ENCODE results near the gene GRM4. TPM values are rescaled to one million over a fixed set of nuclear protein-coding genes. Genes with fewer than 3 reads are reported as not detected.

Gene GRM4
- total and polyA plus RNA-seq, 9 of the 15 experiments (the other 6 are each of a cell fraction or from before 2014, with no cell fraction given), result 0.18 TPM; not detected in 8

- peaks cover 3% of the 10 kb centered on the region for H4K20me1 ChIP-seq (replicated peaks; ENCODE audit: control insufficient read depth, insufficient read depth, low read length)
- in situ Hi-C loops (cut with MboI), result loop anchor here (5.0 kb wide), 2 partner anchors 93 to 388 kb away; no protein-coding TSS in a partner anchor
Observed at GRCh38 chr6:34149831-34150400, 4.0 kb upstream of the GRM4 start.

More at GRCh38 chr6:34149831-34150400, 4.0 kb upstream of the GRM4 start:
- H3K79me2 ChIP-seq (ENCODE audit: control insufficient read depth, insufficient read depth, low read length), result no peaks in the 10 kb centered on the region
- ChIA-PET POLR2A (interaction anchor here (0.7 to 0.9 kb wide), 2 partner anchors 11 to 167 kb away, joined by 3 read pairs; no protein-coding TSS in a partner anchor), CTCF (ENCODE audit: low intra/inter-chr PET ratio) (no interaction called here)
- H2AFZ ChIP-seq (ENCODE audit: low read depth, low read length), result no peak overlapping the region
- no peak overlapping the region for H3K4me2 ChIP-seq (ENCODE audit: insufficient read depth, low read length)
- intact Hi-C loops (cut with micrococcal nuclease), result loop anchor here (10.0 kb wide), 2 partner anchors 175 to 295 kb away; no protein-coding TSS in a partner anchor
- no TSS peak for BruUV-seq (replicated peaks)
- H3K9me3 ChIP-seq (replicated peaks; ENCODE audit: control insufficient read depth, insufficient read depth, low read depth, low read length), result no peaks in the 10 kb centered on the region
- no peak overlapping the region for H3K27ac ChIP-seq (ENCODE audit: extremely low read depth, low read depth, low read length)
- H3K9me1 ChIP-seq (ENCODE audit: control insufficient read depth, insufficient read depth, low read length), result peaks cover 4% of the 10 kb centered on the region
- H3K36me3 ChIP-seq (ENCODE audit: control insufficient read depth, insufficient read depth, low read length), result no peaks in the 10 kb centered on the region
- H3K9ac ChIP-seq (ENCODE audit: insufficient read depth in 1 of 2, low read depth in 2 of 2, low read length in 2 of 2), result no peak overlapping the region
- ATAC-seq (no peak), DNase-seq (ENCODE audit: extremely low read depth in 1 of 4, low spot score in 3 of 4) (no peak), FAIRE-seq (no peak)
- 3% methylated on average over 4 of the region's 4 CpGs for WGBS (ENCODE audit: insufficient coverage, low coverage, missing lambda C conversion rate)
- TF ChIP-seq SLC30A9 (CRISPR knock-in tag; IDR thresholded peaks at IDR 0.05) (no peak), ARID3A (IDR thresholded peaks at IDR 0.05; ENCODE audit: borderline replicate concordance, low read depth, low read length) (no peak), PTRF (tag; IDR thresholded peaks at IDR 0.05) (no peak), MTA2 (IDR thresholded peaks at IDR 0.05; ENCODE audit: low read depth) (no peak), ZNF707 (CRISPR knock-in tag; conservative IDR thresholded peaks at IDR 0.05) (no peak)
- H3K27me3 ChIP-seq (ENCODE audit: control insufficient read depth in 2 of 2, insufficient read depth in 2 of 2, low read length in 2 of 2), result peaks cover 13 to 70% of the 10 kb centered on the region in 2 experiments; a peak in 4 of 5 replicates
- peaks cover 0 to 20% of the 10 kb centered on the region in 2 experiments; a peak in 2 of 5 replicates for H3K4me1 ChIP-seq (replicated peaks in 1 of 2; ENCODE audit: control insufficient read depth in 2 of 2, insufficient read depth in 2 of 2, low read length in 2 of 2)
- no peak overlapping the region for H3K4me3 ChIP-seq
